ENCODE measurements around the gene PLCB1. TPM values are rescaled to one million over a fixed set of nuclear protein-coding genes. Genes with fewer than 3 reads are reported as not detected.
"Not testable (repeated sequence)": the region's sequence is repeated elsewhere in the genome, so short reads cannot be mapped to it uniquely, and the experiment has no call there.

PLCB1 gene
- total and polyA plus RNA-seq, 2 experiments from 2014 or later, result 8.0 to 17.6 TPM

GRCh38 chr20:8635837-8636236, 503.8 kb downstream of the PLCB1 start:
- no peaks in the 10 kb centered on the region for H3K27me3 ChIP-seq
- no peak for TF ChIP-seq CTCF (IDR thresholded peaks at IDR 0.05; ENCODE audit: low read depth, low read length)
- H3K36me3 ChIP-seq, result no peaks in the 10 kb centered on the region
- no peaks in the 10 kb centered on the region for H3K9me3 ChIP-seq (ENCODE audit: low read depth)
- H3K4me3 ChIP-seq, result no peak overlapping the region
- H3K27ac ChIP-seq, result no peak overlapping the region
- no peaks in the 10 kb centered on the region for H3K4me1 ChIP-seq (ENCODE audit: low read depth)
- no peak for DNase-seq (ENCODE audit: low read depth in 1 of 2, low spot score in 1 of 2)

GRCh38 chr20:8639112-8639778, 507.2 kb downstream of the PLCB1 start:
- H3K4me1 ChIP-seq (ENCODE audit: low read depth), result no peaks in the 10 kb centered on the region
- DNase-seq (ENCODE audit: low read depth in 1 of 2, low spot score in 1 of 2), result no peak
- no peak for TF ChIP-seq CTCF (IDR thresholded peaks at IDR 0.05; ENCODE audit: low read depth, low read length)
- H3K4me3 ChIP-seq, result no peak overlapping the region
- H3K36me3 ChIP-seq, result no peaks in the 10 kb centered on the region
- no peak overlapping the region for H3K27ac ChIP-seq
- no peaks in the 10 kb centered on the region for H3K27me3 ChIP-seq
- no peaks in the 10 kb centered on the region for H3K9me3 ChIP-seq (ENCODE audit: low read depth)

- H3K4me1 ChIP-seq (ENCODE audit: low read depth), result no peaks in the 10 kb centered on the region
- H3K4me3 ChIP-seq, result no peak overlapping the region
- no peaks in the 10 kb centered on the region for H3K9me3 ChIP-seq (ENCODE audit: low read depth)
- no peak for TF ChIP-seq CTCF (IDR thresholded peaks at IDR 0.05; ENCODE audit: low read depth, low read length)
- H3K27me3 ChIP-seq, result no peaks in the 10 kb centered on the region
- no peak for DNase-seq (ENCODE audit: low read depth in 1 of 2, low spot score in 1 of 2)
- no peak overlapping the region for H3K27ac ChIP-seq
- no peaks in the 10 kb centered on the region for H3K36me3 ChIP-seq
Observed at GRCh38 chr20:8640461-8640860, 508.4 kb downstream of the PLCB1 start.

GRCh38 chr20:8642247-8642646, 510.2 kb downstream of the PLCB1 start:
- H3K27ac ChIP-seq, result no peak overlapping the region
- no peaks in the 10 kb centered on the region for H3K9me3 ChIP-seq (ENCODE audit: low read depth)
- no peak overlapping the region for H3K4me3 ChIP-seq
- no peak for DNase-seq (ENCODE audit: low read depth in 1 of 2, low spot score in 1 of 2)
- no peaks in the 10 kb centered on the region for H3K4me1 ChIP-seq (ENCODE audit: low read depth)
- no peaks in the 10 kb centered on the region for H3K36me3 ChIP-seq
- no peak for TF ChIP-seq CTCF (IDR thresholded peaks at IDR 0.05; ENCODE audit: low read depth, low read length)
- H3K27me3 ChIP-seq, result no peaks in the 10 kb centered on the region

GRCh38 chr20:8644468-8644867, 512.4 kb downstream of the PLCB1 start:
- H3K9me3 ChIP-seq (ENCODE audit: low read depth); H3K4me1 ChIP-seq (ENCODE audit: low read depth); H3K4me3 ChIP-seq; H3K27ac ChIP-seq; DNase-seq (ENCODE audit: low read depth in 1 of 2, low spot score in 1 of 2); H3K27me3 ChIP-seq; H3K36me3 ChIP-seq: not testable (repeated sequence)

GRCh38 chr20:8645326-8645725, 513.3 kb downstream of the PLCB1 start:
- no peak overlapping the region for H3K27ac ChIP-seq
- no peaks in the 10 kb centered on the region for H3K27me3 ChIP-seq
- H3K9me3 ChIP-seq (ENCODE audit: low read depth), result no peaks in the 10 kb centered on the region
- H3K4me3 ChIP-seq, result no peak overlapping the region
- H3K36me3 ChIP-seq, result no peaks in the 10 kb centered on the region
- DNase-seq (ENCODE audit: low read depth in 1 of 2, low spot score in 1 of 2), result no peak
- TF ChIP-seq CTCF (IDR thresholded peaks at IDR 0.05; ENCODE audit: low read depth, low read length), result no peak
- H3K4me1 ChIP-seq (ENCODE audit: low read depth), result no peaks in the 10 kb centered on the region
